GM19324 (cell line): ENCODE measurements around the gene DAND5.

Experiments used
- ATAC-seq: cut with Tn5 transposase; IDR thresholded peaks from one replicate; pipeline ENCODE4 v1.9.1; 2021; ENCODE audit warnings: mild to moderate bottlenecking, moderate library complexity; ENCODE audit not compliant: unreplicated experiment, low FRiP score

The DAND5 gene

GRCh38 chr19:13007292-13008045 lies 38.1 kb downstream of the DAND5 start:
- ATAC-seq: no peak

GRCh38 chr19:13008926-13009787 lies 39.8 kb downstream of the DAND5 start:
- ATAC-seq: no peak

- no peak for ATAC-seq
Observed at GRCh38 chr19:13010038-13010991, 40.9 kb downstream of the DAND5 start.

GRCh38 chr19:13010992-13011652 lies 41.7 kb downstream of the DAND5 start:
- ATAC-seq: no peak

- ATAC-seq: no peak
Observed at GRCh38 chr19:13011653-13012389, 42.4 kb downstream of the DAND5 start.

GRCh38 chr19:13012390-13012689 lies 43.0 kb downstream of the DAND5 start:
- ATAC-seq: no peak

GRCh38 chr19:13012690-13013608 lies 43.6 kb downstream of the DAND5 start:
- no peak for ATAC-seq

GRCh38 chr19:13013649-13014048 lies 44.3 kb downstream of the DAND5 start:
- no peak for ATAC-seq

GRCh38 chr19:13014101-13014920 lies 44.9 kb downstream of the DAND5 start:
- no peak for ATAC-seq

GRCh38 chr19:13014921-13015280 lies 45.5 kb downstream of the DAND5 start:
- ATAC-seq: no peak

GRCh38 chr19:13015361-13016223 lies 46.2 kb downstream of the DAND5 start:
- no peak for ATAC-seq

GRCh38 chr19:13016245-13016627 lies 46.9 kb downstream of the DAND5 start:
- no peak for ATAC-seq

GRCh38 chr19:13016628-13017305 lies 47.4 kb downstream of the DAND5 start:
- no peak for ATAC-seq

GRCh38 chr19:13017306-13018034 lies 48.1 kb downstream of the DAND5 start:
- no peak for ATAC-seq

GRCh38 chr19:13018035-13018914 lies 48.9 kb downstream of the DAND5 start:
- ATAC-seq: no peak
